WI38 (cell line): ENCODE data around the gene CFAP77.

Source experiments
- H3K4me3 ChIP-seq: 2 replicates; pipeline ENCODE4 v1.5.1; 2011; ENCODE audit warnings: low read depth, mild to moderate bottlenecking, control low read depth, low read length
- CTCF ChIP-seq: IDR thresholded peaks from 2 replicates; pipeline ENCODE4 v1.5.1; 2012; ENCODE audit warnings: low read depth, mild to moderate bottlenecking, control low read depth, low read length

Gene CFAP77

DNA sequence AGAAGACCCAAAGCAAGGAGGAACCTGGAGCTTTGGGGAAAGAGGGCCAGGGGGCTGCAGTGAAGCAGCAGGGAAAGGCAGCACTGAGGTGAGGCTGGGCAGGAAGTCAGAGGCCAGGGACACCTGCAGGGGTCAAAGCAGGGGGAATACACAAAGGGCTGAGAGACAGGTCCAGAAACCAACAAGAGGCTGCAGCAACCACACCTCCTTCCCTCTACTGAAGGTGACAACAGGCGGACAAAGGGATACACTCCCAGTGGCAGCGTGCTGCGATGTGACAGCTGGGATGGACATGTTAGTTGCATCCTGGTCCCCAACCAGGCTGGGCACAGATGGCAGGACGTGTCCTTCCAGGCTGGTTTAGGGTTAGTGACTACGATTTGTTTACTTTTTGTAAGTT lies 12.6 kb downstream of the CFAP77 start:
- TF ChIP-seq CTCF: no peak
- H3K4me3 ChIP-seq: no peak overlapping the region

- no peak overlapping the region for H3K4me3 ChIP-seq
- no peak for TF ChIP-seq CTCF
Measured at GRCh38 chr9:132423503-132423902, 13.5 kb downstream of the CFAP77 start.

- no peak overlapping the region for H3K4me3 ChIP-seq
- TF ChIP-seq CTCF: no peak
Measured at GRCh38 chr9:132424857-132425674, 15.1 kb downstream of the CFAP77 start.

GRCh38 chr9:132425675-132426062 lies 15.7 kb downstream of the CFAP77 start:
- no peak for TF ChIP-seq CTCF
- no peak overlapping the region for H3K4me3 ChIP-seq

DNA sequence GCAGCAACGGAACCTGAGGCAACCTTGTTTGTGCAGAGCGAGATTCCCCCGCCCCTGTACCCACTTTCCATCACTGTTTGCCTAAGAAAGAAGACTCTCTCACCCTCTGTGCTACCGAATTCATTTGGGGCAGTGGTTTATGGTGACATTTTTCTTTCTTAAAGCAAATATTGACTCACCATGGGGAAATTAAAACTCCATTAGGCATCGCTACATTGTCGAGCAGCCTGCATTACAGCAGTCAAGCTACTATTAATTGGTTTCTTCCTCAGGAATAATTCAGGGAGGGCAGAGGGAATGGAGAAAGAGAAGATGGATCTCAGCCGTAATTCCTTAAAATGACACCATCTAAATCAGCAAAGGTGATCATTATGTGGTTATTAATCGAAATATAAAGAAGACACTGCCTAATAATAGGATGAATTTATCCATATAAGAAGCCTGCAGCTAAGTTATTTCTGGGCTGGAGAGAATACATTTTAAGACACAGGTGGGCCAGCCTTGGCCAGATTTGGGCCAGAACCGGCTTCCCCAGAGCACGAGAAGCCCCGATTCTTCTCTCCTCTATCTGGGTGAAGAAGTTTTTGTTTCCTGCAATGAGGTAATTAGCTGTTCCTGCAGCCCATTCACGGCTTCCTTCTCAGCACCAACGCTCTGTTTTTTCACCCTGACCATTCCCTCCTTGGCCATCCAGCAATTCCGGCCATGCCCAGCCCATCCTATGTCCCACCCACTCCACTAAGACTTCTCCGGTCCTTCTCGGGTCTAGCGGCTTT lies 16.8 kb downstream of the CFAP77 start:
- no peak overlapping the region for H3K4me3 ChIP-seq
- no peak for TF ChIP-seq CTCF

GRCh38 chr9:132430998-132431397 lies 21.0 kb downstream of the CFAP77 start:
- no peak for TF ChIP-seq CTCF

DNA sequence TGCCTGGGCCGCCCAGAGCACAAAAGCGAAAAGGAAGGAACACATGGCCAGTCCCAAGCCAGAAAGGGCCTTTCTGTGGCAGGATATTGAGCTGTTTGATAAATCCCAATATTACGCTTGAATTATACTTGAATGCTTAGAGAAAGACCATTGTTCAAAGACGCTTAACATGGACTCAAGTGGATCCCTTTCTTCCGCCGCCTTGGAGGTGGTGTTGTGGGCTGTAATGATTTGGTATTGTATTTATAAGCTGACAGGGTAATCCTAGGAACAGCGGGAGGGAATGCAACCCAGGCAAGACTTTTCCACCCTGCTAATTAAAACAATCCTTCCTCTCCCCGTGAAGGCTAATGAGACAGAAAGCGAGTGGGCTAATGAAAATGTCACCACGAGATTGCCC lies 24.9 kb downstream of the CFAP77 start:
- no peak overlapping the region for H3K4me3 ChIP-seq
- no peak for TF ChIP-seq CTCF

More at GRCh38 chr9:132430998-132431397, 21.0 kb downstream of the CFAP77 start:
- H3K4me3 ChIP-seq: no peak overlapping the region
